SK-N-SH treated with all-trans-retinoic acid at 6 μM for 48 hours (cell line): ENCODE measurements around the gene ATP6V0E2.
"Not testable (repeated sequence)": the region's sequence is repeated elsewhere in the genome, so short reads cannot be mapped to it uniquely, and the experiment has no call there.

Experiments
- ARNTL ChIP-seq: fragments of 450-650 bp; formaldehyde crosslinking; IDR thresholded peaks from 2 replicates; pipeline ENCODE4 v1.5.0; 2020; ENCODE audit warnings: low read depth, mild to moderate bottlenecking, moderate library complexity, borderline replicate concordance
- OSR1 ChIP-seq: fragments of 250-450 bp; sonication (Bioruptor Pico); IDR thresholded peaks from 2 replicates; pipeline ENCODE4 v1.8.0; 2022; ENCODE audit warnings: moderate library complexity, mild to moderate bottlenecking, inconsistent platforms
- TOX ChIP-seq: fragments of 250-450 bp; sonication (Bioruptor Pico); IDR thresholded peaks from 2 replicates; pipeline ENCODE4 v1.8.0; 2021; ENCODE audit warnings: mild to moderate bottlenecking, moderate library complexity, borderline replicate concordance
- ZFP3 ChIP-seq: fragments of 250-450 bp; sonication (Bioruptor Pico); IDR thresholded peaks from 2 replicates; pipeline ENCODE4 v1.5.0; 2020; ENCODE audit warnings: mild to moderate bottlenecking, moderate library complexity
- ZFP30 ChIP-seq: fragments of 450-650 bp; formaldehyde crosslinking; IDR thresholded peaks from 2 replicates; pipeline ENCODE4 v1.5.0; 2022; ENCODE audit warnings: mild to moderate bottlenecking, moderate library complexity
- ZNF8 ChIP-seq: fragments of 450-650 bp; formaldehyde crosslinking; IDR thresholded peaks from 2 replicates; pipeline ENCODE4 v1.5.0; 2020; ENCODE audit warnings: mild to moderate bottlenecking, moderate library complexity
- TF ChIP-seq, protein P1 (sequence below): fragments of 250-450 bp; sonication (Bioruptor Pico); IDR thresholded peaks from 2 replicates; pipeline ENCODE4 v1.8.0; 2020; ENCODE audit warnings: mild to moderate bottlenecking, moderate library complexity, borderline replicate concordance

DNA sequence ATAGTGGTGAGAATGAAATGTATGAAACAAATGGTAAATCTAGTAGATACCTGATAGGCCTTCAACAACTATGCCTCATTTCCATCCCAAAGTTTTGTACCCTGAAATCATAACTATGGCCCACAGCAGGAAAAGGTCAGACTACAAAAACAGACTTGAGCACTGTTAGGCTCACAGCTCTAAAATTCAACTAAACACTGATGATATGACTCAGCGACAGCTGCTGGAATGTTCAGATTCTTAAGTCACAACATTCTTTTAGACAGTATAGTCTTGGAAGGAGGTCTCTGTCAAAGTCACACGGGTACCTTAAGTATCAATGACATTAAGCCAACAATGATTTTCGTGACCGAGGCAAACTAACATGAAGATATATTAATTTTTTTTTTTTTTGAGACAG, 38.4 kb downstream of the ATP6V0E2 start:
- TF ChIP-seq, protein P1, sequence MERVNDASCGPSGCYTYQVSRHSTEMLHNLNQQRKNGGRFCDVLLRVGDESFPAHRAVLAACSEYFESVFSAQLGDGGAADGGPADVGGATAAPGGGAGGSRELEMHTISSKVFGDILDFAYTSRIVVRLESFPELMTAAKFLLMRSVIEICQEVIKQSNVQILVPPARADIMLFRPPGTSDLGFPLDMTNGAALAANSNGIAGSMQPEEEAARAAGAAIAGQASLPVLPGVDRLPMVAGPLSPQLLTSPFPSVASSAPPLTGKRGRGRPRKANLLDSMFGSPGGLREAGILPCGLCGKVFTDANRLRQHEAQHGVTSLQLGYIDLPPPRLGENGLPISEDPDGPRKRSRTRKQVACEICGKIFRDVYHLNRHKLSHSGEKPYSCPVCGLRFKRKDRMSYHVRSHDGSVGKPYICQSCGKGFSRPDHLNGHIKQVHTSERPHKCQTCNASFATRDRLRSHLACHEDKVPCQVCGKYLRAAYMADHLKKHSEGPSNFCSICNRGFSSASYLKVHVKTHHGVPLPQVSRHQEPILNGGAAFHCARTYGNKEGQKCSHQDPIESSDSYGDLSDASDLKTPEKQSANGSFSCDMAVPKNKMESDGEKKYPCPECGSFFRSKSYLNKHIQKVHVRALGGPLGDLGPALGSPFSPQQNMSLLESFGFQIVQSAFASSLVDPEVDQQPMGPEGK (CRISPR knock-in tag): not testable (repeated sequence)
- TF ChIP-seq ZFP3 (CRISPR knock-in tag); ARNTL (CRISPR knock-in tag); ZFP30 (CRISPR knock-in tag); ZNF8; TOX; OSR1 (CRISPR knock-in tag): not testable (repeated sequence)
